HG03159 (cell line): ENCODE measurements around the gene STIM1.

ENCODE experiments used
- ATAC-seq: cut with Tn5 transposase; IDR thresholded peaks from one replicate; pipeline ENCODE4 v1.9.1; 2021; ENCODE audit warnings: mild to moderate bottlenecking, moderate library complexity; ENCODE audit not compliant: unreplicated experiment

Gene STIM1

GRCh38 chr11:3944198-3944597, 88.7 kb downstream of the STIM1 start:
- ATAC-seq, result no peak

GRCh38 chr11:3946455-3947017, 91.1 kb downstream of the STIM1 start:
- no peak for ATAC-seq

GRCh38 chr11:3947061-3947460, 91.6 kb downstream of the STIM1 start:
- ATAC-seq, result peak; percentile 61

GRCh38 chr11:3949125-3949524, 93.7 kb downstream of the STIM1 start:
- peak; percentile 77 for ATAC-seq

GRCh38 chr11:3950996-3951660, 95.7 kb downstream of the STIM1 start:
- no peak for ATAC-seq

- no peak for ATAC-seq
These were observed 97.3 kb downstream of the STIM1 start for GRCh38 chr11:3952715-3953114.

GRCh38 chr11:3953327-3953726, 97.9 kb downstream of the STIM1 start:
- ATAC-seq, result no peak

GRCh38 chr11:3954448-3955298, 99.2 kb downstream of the STIM1 start:
- ATAC-seq, result no peak

- no peak for ATAC-seq
These were observed 99.8 kb downstream of the STIM1 start for GRCh38 chr11:3955299-3955665.

- no peak for ATAC-seq
These were observed 100.6 kb downstream of the STIM1 start for GRCh38 chr11:3956038-3956437.

- ATAC-seq, result no peak
These were observed 101.3 kb downstream of the STIM1 start for GRCh38 chr11:3956748-3957147.

GRCh38 chr11:3957437-3957836, 102.0 kb downstream of the STIM1 start:
- no peak for ATAC-seq

GRCh38 chr11:3958281-3958680, 102.8 kb downstream of the STIM1 start:
- ATAC-seq, result no peak

- no peak for ATAC-seq
These were observed 103.8 kb downstream of the STIM1 start for GRCh38 chr11:3959015-3959902.

GRCh38 chr11:3959903-3960265, 104.4 kb downstream of the STIM1 start:
- no peak for ATAC-seq

- ATAC-seq, result no peak
These were observed 107.0 kb downstream of the STIM1 start for GRCh38 chr11:3962406-3962840.

GRCh38 chr11:3964056-3964455, 108.6 kb downstream of the STIM1 start:
- no peak for ATAC-seq

GRCh38 chr11:3964935-3965604, 109.6 kb downstream of the STIM1 start:
- no peak for ATAC-seq

GRCh38 chr11:3967695-3968094, 112.2 kb downstream of the STIM1 start:
- ATAC-seq, result no peak

GRCh38 chr11:3969200-3969599, 113.7 kb downstream of the STIM1 start:
- no peak for ATAC-seq

- no peak for ATAC-seq
These were observed 114.1 kb downstream of the STIM1 start for GRCh38 chr11:3969613-3970012.
